ENCODE results near the gene PHOX2A. TPM values are rescaled to one million over a fixed set of nuclear protein-coding genes. Genes with fewer than 3 reads are reported as not detected.

The PHOX2A gene
- total and polyA plus RNA-seq, 3 experiments from 2014 or later, result not detected

GRCh38 chr11:72190631-72191071 lies 53.3 kb downstream of the PHOX2A start:
- H3K9me3 Mint-ChIP-seq, result no peaks in the 10 kb centered on the region
- Histone ChIP-seq H3K27ac (ENCODE audit: low read depth, low read length) (no peak overlapping the region), H3K36me3 (ENCODE audit: insufficient read depth, low read length) (no peaks in the 10 kb centered on the region), H3K4me1 (ENCODE audit: insufficient read depth, low read length) (no peaks in the 10 kb centered on the region), H3K27me3 (ENCODE audit: insufficient read depth, low read length, poor library complexity, severe bottlenecking) (no peaks in the 10 kb centered on the region), H3K9me3 (ENCODE audit: low read length) (no peaks in the 10 kb centered on the region), H3K4me3 (ENCODE audit: low read length) (no peak overlapping the region)
- H3K36me3 Mint-ChIP-seq, result no peaks in the 10 kb centered on the region
- H3K4me3 Mint-ChIP-seq, result no peak overlapping the region
- peaks cover 1 to 9% of the 10 kb centered on the region in 2 donors for H3K27me3 Mint-ChIP-seq
- DNase-seq, result no peak
- H3K27ac Mint-ChIP-seq, result no peak overlapping the region
- no peaks in the 10 kb centered on the region for H3K4me1 Mint-ChIP-seq
- ChIA-PET CTCF (no interaction called here), POLR2A (no interaction called here)

- Histone ChIP-seq H3K9me3 (ENCODE audit: low read length) (no peaks in the 10 kb centered on the region), H3K27ac (ENCODE audit: low read depth, low read length) (no peak overlapping the region), H3K4me3 (ENCODE audit: low read length) (no peak overlapping the region), H3K36me3 (ENCODE audit: insufficient read depth, low read length) (no peaks in the 10 kb centered on the region), H3K4me1 (ENCODE audit: insufficient read depth, low read length) (no peaks in the 10 kb centered on the region), H3K27me3 (ENCODE audit: insufficient read depth, low read length, poor library complexity, severe bottlenecking) (no peaks in the 10 kb centered on the region)
- Mint-ChIP-seq H3K4me1 (no peaks in the 10 kb centered on the region), H3K27ac (peak overlapping the region in 1 of 8 donors; percentile 7), H3K36me3 (no peaks in the 10 kb centered on the region), H3K4me3 (no peak overlapping the region), H3K9me3 (no peaks in the 10 kb centered on the region), H3K27me3 (peaks cover 0 to under 1% of the 10 kb centered on the region in 2 donors)
- ChIA-PET POLR2A (no interaction called here), CTCF (interaction anchor here (0.9 kb wide), 1 partner anchor 7 kb away, joined by 3 read pairs; no protein-coding TSS in a partner anchor)
- no peak for DNase-seq
Measured at GRCh38 chr11:72189455-72190250, 54.3 kb downstream of the PHOX2A start.

Other genes starting within 250 kb of the PHOX2A start
- 1 to 10 TPM; 8.5 to 9.5 TPM for gene IL18BP, start 245.3 kb downstream of the PHOX2A start, total RNA-seq
- gene IL18BP, start 245.3 kb downstream of the PHOX2A start, polyA plus RNA-seq, result 21.8 TPM
- 100 to 1,000 TPM; 106 to 110 TPM for gene NUMA1, start 163.6 kb downstream of the PHOX2A start, total RNA-seq
- gene NUMA1, start 163.6 kb downstream of the PHOX2A start, polyA plus RNA-seq, result 73.5 TPM
- 1 to 10 TPM; 8.2 to 8.9 TPM for gene LRRC51, start 163.3 kb downstream of the PHOX2A start, total RNA-seq
- gene LRRC51, start 163.3 kb downstream of the PHOX2A start, polyA plus RNA-seq, result 2.6 TPM
- 10 to 100 TPM; 77.3 to 79.2 TPM for gene LAMTOR1, start 140.9 kb downstream of the PHOX2A start, total RNA-seq
- 82.3 TPM for gene LAMTOR1, start 140.9 kb downstream of the PHOX2A start, polyA plus RNA-seq
- not detected for gene TOMT, start 138.3 kb downstream of the PHOX2A start, total RNA-seq
- not detected for gene TOMT, start 138.3 kb downstream of the PHOX2A start, polyA plus RNA-seq
- gene ANAPC15, start 131.5 kb downstream of the PHOX2A start, total RNA-seq, result 10 to 100 TPM; 63.3 to 66.2 TPM
- gene ANAPC15, start 131.5 kb downstream of the PHOX2A start, polyA plus RNA-seq, result 79.0 TPM
- gene FOLR3, start 108.5 kb downstream of the PHOX2A start, total RNA-seq, result not detected
- gene FOLR3, start 108.5 kb downstream of the PHOX2A start, polyA plus RNA-seq, result not detected
- not detected for gene FOLR1, start 52.0 kb downstream of the PHOX2A start, total RNA-seq
- gene FOLR1, start 52.0 kb downstream of the PHOX2A start, polyA plus RNA-seq, result not detected
- gene FOLR2, start 27.4 kb downstream of the PHOX2A start, total RNA-seq, result under 1 TPM in 1 of 2 experiments, not detected in 1; 0.26 TPM
- not detected for gene FOLR2, start 27.4 kb downstream of the PHOX2A start, polyA plus RNA-seq
- gene INPPL1, start 19.4 kb downstream of the PHOX2A start, total RNA-seq, result 100 to 1,000 TPM in 1 of 2 experiments, 10 to 100 TPM in 1; 97.2 to 103 TPM
- 11.3 TPM for gene INPPL1, start 19.4 kb downstream of the PHOX2A start, polyA plus RNA-seq
- gene CLPB, start 190.4 kb upstream of the PHOX2A start, total RNA-seq, result 10 to 100 TPM; 42.7 to 43.1 TPM
- 8.5 TPM for gene CLPB, start 190.4 kb upstream of the PHOX2A start, polyA plus RNA-seq

Measured in CD8-positive, alpha-beta memory T cell (primary cell).